T47D (cell line): ENCODE results near the gene PPIL1.

ENCODE experiments used
- DNase-seq, 2 experiments: peaks; one replicate each; pipeline versions ENCODE4 v3.0.0 to v3.0.0-alpha.2; 2011 to 2012; ENCODE audit warnings: low read depth in 1 of 2, low spot score in 1 of 2
- JUND ChIP-seq: IDR thresholded peaks from 2 replicates; pipeline ENCODE4 v1.6.1; 2012; ENCODE audit warnings: low read depth
- in situ Hi-C: cut with HindIII; loops from 2 replicates; pipeline ENCODE4 v1.10.0; 2016; ENCODE audit warnings: low sequenced_read_pairs, low pct_unique_long_range_greater_than_20kb

The PPIL1 gene

GRCh38 chr6:36844232-36845170 lies 30.1 kb downstream of the PPIL1 start:
- TF ChIP-seq JUND: no peak
- in situ Hi-C loops: no loop called here
- no peak for DNase-seq

GRCh38 chr6:36843170-36843569 lies 31.4 kb downstream of the PPIL1 start:
- TF ChIP-seq JUND: no peak
- in situ Hi-C loops: no loop called here
- no peak for DNase-seq

- DNase-seq: no peak
- TF ChIP-seq JUND: no peak
- in situ Hi-C loops: no loop called here
Observed at GRCh38 chr6:36841756-36842155, 32.8 kb downstream of the PPIL1 start.

GRCh38 chr6:36840432-36841403 lies 33.9 kb downstream of the PPIL1 start:
- peak; percentile 53 to 61 for DNase-seq
- in situ Hi-C loops: no loop called here
- TF ChIP-seq JUND: no peak

GRCh38 chr6:36839749-36840431 lies 34.7 kb downstream of the PPIL1 start:
- in situ Hi-C loops: no loop called here
- no peak for TF ChIP-seq JUND
- DNase-seq: peak in 1 of 2 experiments; percentile 35

GRCh38 chr6:36838896-36839748 lies 35.5 kb downstream of the PPIL1 start, which contains the start of gene CPNE5:
Gene CPNE5, minus strand, starts transcription at chr6:36839444. Its CDS starts 67 bp downstream, at chr6:36839377.
- in situ Hi-C loops: no loop called here
- TF ChIP-seq JUND: no peak
- DNase-seq: no peak

GRCh38 chr6:36837686-36838085 lies 36.9 kb downstream of the PPIL1 start:
- no peak for TF ChIP-seq JUND
- in situ Hi-C loops: no loop called here
- DNase-seq: no peak

GRCh38 chr6:36837022-36837339 lies 37.6 kb downstream of the PPIL1 start:
- no peak for DNase-seq
- in situ Hi-C loops: no loop called here
- no peak for TF ChIP-seq JUND

- in situ Hi-C loops: no loop called here
- no peak for DNase-seq
- TF ChIP-seq JUND: no peak
Observed at GRCh38 chr6:36836111-36837021, 38.2 kb downstream of the PPIL1 start.

- no peak for TF ChIP-seq JUND
- in situ Hi-C loops: no loop called here
- no peak for DNase-seq
Observed at GRCh38 chr6:36834576-36835341, 39.8 kb downstream of the PPIL1 start.
